ENCODE data around the gene MRPL55. TPM values are rescaled to one million over a fixed set of nuclear protein-coding genes. Genes with fewer than 3 reads are reported as not detected.
A peak's percentile ranks its signal among the peaks of the same experiment; 100 is the strongest.

The MRPL55 gene
- total RNA-seq, 1 donor from 2014 or later, result 51.0 TPM

DNA sequence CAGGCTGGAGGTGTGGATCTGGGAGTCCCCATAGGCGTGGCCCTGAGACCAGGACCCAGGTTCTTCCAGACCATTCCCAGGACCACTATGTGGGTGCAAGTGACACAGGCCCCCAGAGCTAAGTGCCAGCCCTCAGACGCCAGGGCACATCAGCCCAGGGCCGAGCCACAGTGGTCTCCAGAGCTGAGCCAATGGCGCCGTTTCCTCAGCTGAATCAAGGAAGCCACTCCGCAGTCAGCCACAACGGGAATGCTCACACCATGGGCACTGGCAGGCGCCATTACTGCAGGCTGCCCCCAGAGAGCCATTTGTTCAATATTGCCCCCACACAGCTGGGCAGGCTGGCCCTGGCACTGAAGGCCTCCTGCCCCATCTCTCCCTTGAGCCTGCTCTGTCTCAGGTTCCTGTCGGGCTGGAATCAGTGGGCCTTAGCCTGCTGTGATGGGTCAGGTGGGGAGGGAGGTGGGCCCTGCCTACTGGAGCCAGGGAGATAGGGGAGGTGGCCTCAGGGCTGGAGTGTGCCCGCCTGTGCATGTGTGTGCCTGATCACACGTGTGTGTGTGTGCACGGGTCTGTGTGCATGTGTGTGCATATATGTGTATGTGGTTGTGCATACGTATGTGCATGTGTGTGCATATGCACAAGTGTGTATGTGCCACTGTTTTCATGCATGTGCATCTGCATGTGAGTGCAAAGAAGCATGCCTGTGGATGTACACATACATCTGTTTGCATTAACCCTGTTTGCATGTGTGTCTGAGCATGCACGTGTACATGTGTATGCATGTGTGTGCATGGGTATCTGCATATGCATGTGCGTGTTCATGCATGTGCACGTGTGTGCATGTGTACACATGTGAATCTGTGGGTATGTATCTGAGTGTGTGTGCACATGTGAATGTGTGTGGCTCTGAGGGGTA lies 46.8 kb upstream of the MRPL55 start:
- H3K4me1 ChIP-seq, result peaks cover 24% of the 10 kb centered on the region
- H3K4me3 ChIP-seq, result no peak overlapping the region
- H3K36me3 ChIP-seq, result no peaks in the 10 kb centered on the region
- TF ChIP-seq, protein P1, sequence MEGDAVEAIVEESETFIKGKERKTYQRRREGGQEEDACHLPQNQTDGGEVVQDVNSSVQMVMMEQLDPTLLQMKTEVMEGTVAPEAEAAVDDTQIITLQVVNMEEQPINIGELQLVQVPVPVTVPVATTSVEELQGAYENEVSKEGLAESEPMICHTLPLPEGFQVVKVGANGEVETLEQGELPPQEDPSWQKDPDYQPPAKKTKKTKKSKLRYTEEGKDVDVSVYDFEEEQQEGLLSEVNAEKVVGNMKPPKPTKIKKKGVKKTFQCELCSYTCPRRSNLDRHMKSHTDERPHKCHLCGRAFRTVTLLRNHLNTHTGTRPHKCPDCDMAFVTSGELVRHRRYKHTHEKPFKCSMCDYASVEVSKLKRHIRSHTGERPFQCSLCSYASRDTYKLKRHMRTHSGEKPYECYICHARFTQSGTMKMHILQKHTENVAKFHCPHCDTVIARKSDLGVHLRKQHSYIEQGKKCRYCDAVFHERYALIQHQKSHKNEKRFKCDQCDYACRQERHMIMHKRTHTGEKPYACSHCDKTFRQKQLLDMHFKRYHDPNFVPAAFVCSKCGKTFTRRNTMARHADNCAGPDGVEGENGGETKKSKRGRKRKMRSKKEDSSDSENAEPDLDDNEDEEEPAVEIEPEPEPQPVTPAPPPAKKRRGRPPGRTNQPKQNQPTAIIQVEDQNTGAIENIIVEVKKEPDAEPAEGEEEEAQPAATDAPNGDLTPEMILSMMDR (IDR thresholded peaks at IDR 0.05; ENCODE audit: borderline replicate concordance), result no peak
- intact Hi-C loops (cut with micrococcal nuclease), result no loop called here
- DNase-seq, result peak; percentile 11
- H3K9me3 ChIP-seq (replicated peaks), result no peaks in the 10 kb centered on the region
- no peak overlapping the region for H3K27ac ChIP-seq (replicated peaks)
- peaks cover 15% of the 10 kb centered on the region for H3K27me3 ChIP-seq (ENCODE audit: low read depth)

- Histone ChIP-seq H3K36me3 (no peaks in the 10 kb centered on the region), H3K4me1 (peaks cover 32% of the 10 kb centered on the region), H3K4me3 (no peak overlapping the region), H3K27me3 (ENCODE audit: low read depth) (peaks cover 7% of the 10 kb centered on the region), H3K9me3 (replicated peaks) (no peaks in the 10 kb centered on the region), H3K27ac (replicated peaks) (no peak overlapping the region)
- intact Hi-C loops (cut with micrococcal nuclease), result no loop called here
- TF ChIP-seq, protein P1 (IDR thresholded peaks at IDR 0.05; ENCODE audit: borderline replicate concordance), result no peak
- peak; percentile 11 for DNase-seq
Observed at GRCh38 chr1:228154670-228155571, 45.8 kb upstream of the MRPL55 start.

DNA sequence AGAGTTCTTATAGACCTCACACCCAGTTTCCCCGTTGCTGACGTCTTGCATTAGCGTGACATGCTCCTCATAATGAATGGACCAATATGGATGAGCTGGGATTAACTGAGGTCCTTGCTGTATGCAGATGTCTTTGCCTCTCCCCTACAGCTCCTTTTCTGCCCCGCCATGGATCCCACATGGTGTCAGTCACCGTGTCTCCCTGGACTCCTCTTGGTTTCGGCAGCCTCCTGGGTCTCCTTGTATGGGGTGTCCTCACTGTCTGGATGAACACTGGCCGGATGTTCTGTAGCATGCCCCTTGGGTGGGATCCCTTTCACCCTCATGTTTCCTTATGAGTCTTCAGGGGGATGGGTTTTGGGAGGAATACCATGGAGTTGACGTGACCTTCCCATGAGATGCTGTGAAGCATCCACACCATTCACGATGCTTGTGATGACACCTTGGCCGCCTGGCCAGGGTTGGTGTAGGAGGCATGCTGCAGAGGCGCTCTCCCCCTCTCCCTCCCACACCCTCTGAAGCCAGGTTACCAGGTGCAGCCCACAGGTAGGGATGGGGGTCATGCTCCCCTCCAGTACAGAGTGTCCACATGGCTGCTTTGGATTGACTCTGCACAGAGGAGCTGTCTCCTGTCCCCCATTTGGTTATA lies 45.0 kb upstream of the MRPL55 start:
- TF ChIP-seq, protein P1 (IDR thresholded peaks at IDR 0.05; ENCODE audit: borderline replicate concordance), result no peak
- H3K27me3 ChIP-seq (ENCODE audit: low read depth), result peaks cover 5% of the 10 kb centered on the region
- no peaks in the 10 kb centered on the region for H3K9me3 ChIP-seq (replicated peaks)
- H3K27ac ChIP-seq (replicated peaks), result no peak overlapping the region
- intact Hi-C loops (cut with micrococcal nuclease), result no loop called here
- peaks cover 40% of the 10 kb centered on the region for H3K4me1 ChIP-seq
- H3K36me3 ChIP-seq, result no peaks in the 10 kb centered on the region
- H3K4me3 ChIP-seq, result no peak overlapping the region
- DNase-seq, result peak; percentile 6

DNA sequence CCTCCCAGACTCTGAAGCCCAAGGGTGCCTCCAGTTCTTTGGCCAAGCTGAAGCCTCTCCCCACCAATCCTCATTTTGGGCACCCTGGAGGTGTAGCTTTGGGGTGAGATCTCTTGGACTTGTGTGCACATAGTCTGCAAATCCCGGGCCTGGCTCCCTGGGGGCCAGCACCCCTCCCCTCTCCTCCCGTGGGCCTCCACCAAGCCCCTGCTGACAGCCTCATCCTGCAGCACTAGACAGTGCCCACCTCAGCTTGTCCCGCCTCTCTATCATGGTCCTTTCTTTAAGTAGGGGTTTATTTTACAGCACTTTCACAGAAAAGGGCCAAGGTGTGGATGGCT lies 43.8 kb upstream of the MRPL55 start:
- Histone ChIP-seq H3K4me1 (peaks cover 46% of the 10 kb centered on the region), H3K27ac (replicated peaks) (no peak overlapping the region), H3K9me3 (replicated peaks) (no peaks in the 10 kb centered on the region), H3K4me3 (no peak overlapping the region), H3K36me3 (peaks cover 11% of the 10 kb centered on the region), H3K27me3 (ENCODE audit: low read depth) (no peaks in the 10 kb centered on the region)
- intact Hi-C loops (cut with micrococcal nuclease), result no loop called here
- TF ChIP-seq, protein P1 (IDR thresholded peaks at IDR 0.05; ENCODE audit: borderline replicate concordance), result no peak
- peak; percentile 12 for DNase-seq
